CD14-positive monocyte (primary cell): ENCODE results near the gene PPIF. TPM values are rescaled to one million over a fixed set of nuclear protein-coding genes. Genes with fewer than 3 reads are reported as not detected.
A peak's percentile ranks its signal among the peaks of the same experiment; 100 is the strongest.

Experiments
- DNase-seq, 3 donors: peaks; one replicate each; pipeline ENCODE4 v3.0.0-alpha.2; 2011 to 2022
- H2AFZ ChIP-seq: 2 replicates; pipeline ENCODE4 v1.6.0; 2012; ENCODE audit warnings: mild to moderate bottlenecking, low read depth, low read length, inconsistent platforms; ENCODE audit not compliant: insufficient read depth, poor library complexity, severe bottlenecking
- H3K27ac ChIP-seq, 2 donors: 1 replicate in 1 of 2; 2 replicates in 1 of 2; pipeline ENCODE4 v1.5.1; 2012 to 2013; ENCODE audit warnings: low read length in 2 of 2, control low read depth in 1 of 2, inconsistent platforms in 1 of 2, low read depth in 1 of 2, mild to moderate bottlenecking in 1 of 2
- H3K27me3 ChIP-seq, 2 donors: one replicate each; pipeline versions ENCODE4 v1.6.0 to v1.6.1; 2011 to 2013; ENCODE audit warnings: low read length in 2 of 2; ENCODE audit not compliant: control insufficient read depth in 2 of 2, insufficient read depth in 2 of 2
- H3K36me3 ChIP-seq, 2 donors: replicated peaks in 1 of 2; 1 replicate in 1 of 2; 2 replicates in 1 of 2; pipeline versions ENCODE4 v1.5.1 to v1.6.1; 2012 to 2013; ENCODE audit warnings: low read length in 2 of 2, control low read depth in 1 of 2, inconsistent platforms in 1 of 2, mild to moderate bottlenecking in 1 of 2; ENCODE audit not compliant: insufficient read depth in 2 of 2, control insufficient read depth in 1 of 2
- H3K4me1 ChIP-seq, 2 donors: 1 replicate in 1 of 2; 2 replicates in 1 of 2; pipeline versions ENCODE4 v1.5.1 to v1.6.1; 2012 to 2013; ENCODE audit warnings: low read length in 2 of 2, control low read depth in 1 of 2, inconsistent platforms in 1 of 2, mild to moderate bottlenecking in 1 of 2, moderate library complexity in 1 of 2; ENCODE audit not compliant: insufficient read depth in 2 of 2, control insufficient read depth in 1 of 2
- H3K4me2 ChIP-seq: replicated peaks from 2 replicates; pipeline ENCODE3; 2012; ENCODE audit warnings: low read length, moderate library complexity, mild to moderate bottlenecking; ENCODE audit not compliant: poor library complexity, severe bottlenecking; ENCODE audit errors: extremely low read depth
- H3K4me3 ChIP-seq, 3 experiments: fragments of 200-600 bp in 1 of 3; sonication (generic) in 1 of 3; replicated peaks in 1 of 3; 1 replicate in 2 of 3; 2 replicates in 1 of 3; pipeline ENCODE4 v1.5.1; 2011 to 2013; ENCODE audit warnings: low read length in 3 of 3, mild to moderate bottlenecking in 3 of 3, control low read depth in 2 of 3, low read depth in 2 of 3, inconsistent platforms in 1 of 3, moderate library complexity in 1 of 3
- H3K79me2 ChIP-seq: 2 replicates; pipeline ENCODE4 v1.6.0; 2012; ENCODE audit warnings: mild to moderate bottlenecking, control low read depth, inconsistent platforms, low read length, moderate library complexity; ENCODE audit not compliant: insufficient read depth
- H3K9ac ChIP-seq: 2 replicates; pipeline ENCODE4 v1.6.0; 2017; ENCODE audit warnings: low read length, mild to moderate bottlenecking; ENCODE audit not compliant: insufficient read depth, poor library complexity, severe bottlenecking
- H3K9me3 ChIP-seq, 2 donors: replicated peaks in 1 of 2; 1 replicate in 1 of 2; 2 replicates in 1 of 2; pipeline versions ENCODE4 v1.5.1 to v1.6.1; 2012 to 2013; ENCODE audit warnings: low read length in 2 of 2, control low read depth in 1 of 2; ENCODE audit not compliant: control insufficient read depth in 1 of 2, insufficient read depth in 1 of 2
- H4K20me1 ChIP-seq: 2 replicates; pipeline ENCODE4 v1.6.0; 2012; ENCODE audit warnings: mild to moderate bottlenecking, low read length, control low read depth, moderate library complexity; ENCODE audit not compliant: insufficient read depth
- H3K27ac Mint-ChIP-seq, 7 donors: one replicate each; pipeline ENCODE4 v1.8.0; 2020; ENCODE audit warnings: mild to moderate bottlenecking in 7 of 7, mixed read lengths in 7 of 7, moderate library complexity in 6 of 7, inconsistent platforms in 2 of 7
- H3K27me3 Mint-ChIP-seq, 3 donors: one replicate each; pipeline ENCODE4 v1.8.0; 2021 to 2022; ENCODE audit warnings: low read depth in 3 of 3, mild to moderate bottlenecking in 3 of 3, mixed read lengths in 3 of 3, moderate library complexity in 3 of 3, inconsistent platforms in 1 of 3
- H3K36me3 Mint-ChIP-seq, 2 donors: one replicate each; pipeline ENCODE4 v1.8.0; 2020; ENCODE audit warnings: mixed read lengths in 2 of 2, inconsistent platforms in 1 of 2, mild to moderate bottlenecking in 1 of 2
- H3K4me1 Mint-ChIP-seq: one replicate; pipeline ENCODE4 v1.8.0; 2020; ENCODE audit warnings: mild to moderate bottlenecking, mixed read lengths
- H3K4me3 Mint-ChIP-seq, 2 donors: one replicate each; pipeline ENCODE4 v1.8.0; 2020; ENCODE audit warnings: mild to moderate bottlenecking in 2 of 2, mixed read lengths in 2 of 2, moderate library complexity in 1 of 2
- H3K9me3 Mint-ChIP-seq, 7 donors: one replicate each; pipeline ENCODE4 v1.8.0; 2020 to 2022; ENCODE audit warnings: mixed read lengths in 7 of 7, mild to moderate bottlenecking in 6 of 7, moderate library complexity in 6 of 7, inconsistent platforms in 2 of 7
- CTCF ChIP-seq: fragments of 200-600 bp; IDR thresholded peaks from one replicate; pipeline ENCODE4 v1.8.0; 2022; ENCODE audit warnings: antibody characterized with exemption, mild to moderate bottlenecking
- WGBS: methylation state at CpG from one replicate; pipeline ENCODE4 v1.1.5; 2013; ENCODE audit warnings: missing lambda C conversion rate; ENCODE audit not compliant: insufficient coverage; 5-methylcytosine and 5-hydroxymethylcytosine counted together
- intact Hi-C, 2 donors: fragments of 100-400 bp; cut with micrococcal nuclease; formaldehyde crosslinking; loops; one replicate each; pipeline versions ENCODE4 v1.15.0 to v1.15.1; 2023
- polyA plus RNA-seq, 3 donors: library from polyadenylated mRNA; depleted of rRNA in 1 of 3; unstranded in 2 of 3; stranded (reverse) in 1 of 3; fragments of 300-500 nt in 2 of 3; fragments of >200 nt in 1 of 3; fragmentation: Illumina TruSeq in 2 of 3; gene quantifications; 1 replicate in 2 of 3; 2 replicates in 1 of 3; pipeline ENCODE4 v1.2.3, GENCODE V29; 2012 to 2021

The PPIF gene
- polyA plus RNA-seq, 3 donors, result 36.6 to 1,064 (median 52.3) TPM

GRCh38 chr10:79342295-79342761 is 4.9 kb upstream of the PPIF start:
- H3K4me3 Mint-ChIP-seq, result no peak overlapping the region
- 100% methylated on average over 3 of the region's 5 CpGs for WGBS
- H3K27me3 Mint-ChIP-seq, result peaks cover 1 to 2% (median 1%) of the 10 kb centered on the region in 3 donors
- no peak overlapping the region for H3K27ac Mint-ChIP-seq
- Histone ChIP-seq H3K4me3 (no peak overlapping the region), H3K9ac (no peak overlapping the region), H3K27me3 (no peaks in the 10 kb centered on the region), H3K79me2 (peaks cover 8% of the 10 kb centered on the region), H3K36me3 (no peaks in the 10 kb centered on the region), H4K20me1 (no peaks in the 10 kb centered on the region), H3K4me1 (peaks cover 28 to 34% of the 10 kb centered on the region in 2 donors), H2AFZ (no peak overlapping the region), H3K4me2 (no peak overlapping the region), H3K9me3 (no peaks in the 10 kb centered on the region), H3K27ac (no peak overlapping the region)
- peaks cover 0 to 1% of the 10 kb centered on the region in 2 donors for H3K36me3 Mint-ChIP-seq
- TF ChIP-seq CTCF, result no peak
- H3K9me3 Mint-ChIP-seq, result peaks cover 0 to 3% (median 0%) of the 10 kb centered on the region in 7 donors
- DNase-seq, result no peak
- intact Hi-C loops, result no loop called here
- peaks cover 30% of the 10 kb centered on the region for H3K4me1 Mint-ChIP-seq

GRCh38 chr10:79342811-79343561 is 4.3 kb upstream of the PPIF start:
- Histone ChIP-seq H3K79me2 (peaks cover 15% of the 10 kb centered on the region), H3K36me3 (no peaks in the 10 kb centered on the region), H3K27me3 (no peaks in the 10 kb centered on the region), H3K4me2 (no peak overlapping the region), H3K27ac (no peak overlapping the region), H3K9me3 (no peaks in the 10 kb centered on the region), H2AFZ (no peak overlapping the region), H3K9ac (no peak overlapping the region), H3K4me3 (no peak overlapping the region), H4K20me1 (peaks cover 6% of the 10 kb centered on the region), H3K4me1 (peaks cover 31 to 40% of the 10 kb centered on the region in 2 donors)
- WGBS, result 85% methylated on average over 9 of the region's 10 CpGs
- TF ChIP-seq CTCF, result no peak
- H3K27me3 Mint-ChIP-seq, result peaks cover 1 to 2% (median 1%) of the 10 kb centered on the region in 3 donors
- H3K4me3 Mint-ChIP-seq, result no peak overlapping the region
- intact Hi-C loops, result no loop called here
- H3K36me3 Mint-ChIP-seq, result peaks cover 0 to 1% of the 10 kb centered on the region in 2 donors
- H3K9me3 Mint-ChIP-seq, result peaks cover 0 to 2% (median 0%) of the 10 kb centered on the region in 7 donors
- peaks cover 27% of the 10 kb centered on the region for H3K4me1 Mint-ChIP-seq
- peak overlapping the region in 2 of 7 donors; percentile 26 to 75 for H3K27ac Mint-ChIP-seq
- DNase-seq, result no peak
